ENCODE measurements around the gene ALDH5A1.

The ALDH5A1 gene

GRCh38 chr6:24534329-24534728 lies 39.6 kb downstream of the ALDH5A1 start:
- no peak for DNase-seq

DNA sequence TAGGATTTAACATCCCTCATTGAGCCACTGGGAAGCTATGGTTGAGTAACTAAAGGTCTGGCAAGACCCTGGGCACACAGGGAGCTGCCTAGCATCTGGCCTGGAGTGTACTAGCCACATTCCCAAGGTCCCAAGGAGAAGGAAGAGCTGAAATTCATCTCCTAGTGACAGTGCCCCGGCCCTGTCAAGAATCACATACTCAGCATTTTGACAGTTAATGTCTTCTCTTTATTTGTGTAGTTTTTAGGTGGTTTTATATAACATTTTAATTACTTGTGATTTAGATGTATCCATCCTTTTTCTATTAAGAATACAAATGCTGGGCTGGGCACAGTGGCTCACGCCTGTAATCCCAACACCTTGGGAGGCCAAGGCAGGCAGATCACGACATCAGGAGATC lies 40.4 kb downstream of the ALDH5A1 start:
- DNase-seq = no peak

GRCh38 chr6:24536466-24536865 lies 41.7 kb downstream of the ALDH5A1 start:
- no peak for DNase-seq

DNA sequence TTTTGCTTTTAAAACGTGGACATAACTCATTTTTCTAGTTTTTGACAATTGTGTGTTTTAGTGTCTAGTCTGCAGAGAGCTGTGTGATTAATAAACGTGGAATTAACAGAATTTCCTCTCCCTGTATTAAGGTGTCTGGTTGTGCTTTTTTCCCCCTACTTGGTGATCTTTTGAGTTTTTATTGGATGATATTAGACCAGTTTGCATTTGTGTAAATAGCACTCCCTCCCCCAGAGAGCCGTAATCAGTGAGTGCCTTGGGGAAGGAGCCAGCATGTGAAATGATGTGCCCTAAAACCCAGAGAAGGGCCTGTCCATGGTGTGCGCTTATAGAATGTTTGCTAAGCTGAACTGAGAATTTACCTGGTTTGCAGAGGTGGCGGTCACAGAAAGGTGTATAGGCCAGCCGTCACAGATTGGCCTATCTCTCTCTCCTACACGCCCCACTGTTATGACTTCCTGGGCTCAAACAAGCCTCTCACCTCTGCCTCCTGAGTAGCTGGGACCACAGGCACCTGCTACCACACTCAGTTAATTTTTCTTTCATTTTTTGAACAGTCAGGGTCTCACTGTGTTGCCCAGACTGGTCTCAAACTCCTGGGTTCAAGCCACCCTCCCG lies 42.4 kb downstream of the ALDH5A1 start:
- no peak for DNase-seq

DNA sequence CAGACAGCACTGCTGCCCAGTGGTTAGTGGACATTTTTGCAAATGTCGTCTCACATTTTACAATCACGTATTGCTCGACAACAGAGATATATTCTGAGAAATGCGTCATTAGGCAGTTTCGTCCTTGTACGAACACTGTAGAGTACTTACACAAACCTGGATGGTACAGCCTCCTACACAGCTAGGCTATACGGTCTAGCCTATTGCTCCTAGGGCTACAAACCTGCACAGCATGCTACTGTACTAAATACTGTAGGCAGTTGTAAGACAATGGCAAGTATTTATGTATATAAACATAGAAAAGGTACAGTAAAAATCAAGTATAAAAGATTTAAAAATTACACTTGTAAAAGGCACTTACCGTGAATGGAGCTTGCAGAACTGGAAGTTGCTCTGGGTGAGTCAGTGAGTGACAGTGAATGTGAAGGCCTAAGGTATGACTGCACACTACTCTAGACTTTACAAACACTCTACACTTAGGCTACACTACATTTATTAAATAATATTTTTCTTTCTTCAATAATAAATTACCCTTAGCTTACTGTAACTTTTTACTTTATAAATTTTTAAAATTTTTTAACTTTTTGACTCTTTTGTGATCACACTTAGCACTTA lies 43.1 kb downstream of the ALDH5A1 start:
- no peak for DNase-seq

DNA sequence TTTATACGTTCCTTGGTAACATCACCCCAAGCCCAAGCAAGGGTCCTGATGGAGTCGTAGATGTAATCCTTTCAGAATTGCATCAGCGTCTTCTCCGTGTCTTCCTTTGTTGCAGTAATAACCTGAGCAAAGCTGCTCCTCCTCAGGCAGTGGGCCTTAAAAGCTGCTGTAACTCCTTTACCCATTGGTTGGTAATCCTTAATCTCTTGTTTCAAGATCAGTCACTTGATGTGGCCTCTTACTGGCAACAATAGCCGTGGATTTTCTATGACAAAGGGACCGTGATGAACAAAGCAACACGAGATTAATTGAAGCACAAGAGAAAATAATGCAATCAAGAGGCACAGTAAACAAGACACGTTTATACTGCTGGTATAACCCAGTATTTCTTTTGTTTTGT lies 44.6 kb downstream of the ALDH5A1 start:
- DNase-seq = no peak

- DNase-seq = no peak
These were observed 45.4 kb downstream of the ALDH5A1 start for GRCh38 chr6:24540197-24540596.

- no peak for DNase-seq
These were observed 48.9 kb downstream of the ALDH5A1 start for GRCh38 chr6:24543683-24544082.

- DNase-seq = no peak
These were observed 50.4 kb downstream of the ALDH5A1 start for GRCh38 chr6:24545183-24545582.

DNA sequence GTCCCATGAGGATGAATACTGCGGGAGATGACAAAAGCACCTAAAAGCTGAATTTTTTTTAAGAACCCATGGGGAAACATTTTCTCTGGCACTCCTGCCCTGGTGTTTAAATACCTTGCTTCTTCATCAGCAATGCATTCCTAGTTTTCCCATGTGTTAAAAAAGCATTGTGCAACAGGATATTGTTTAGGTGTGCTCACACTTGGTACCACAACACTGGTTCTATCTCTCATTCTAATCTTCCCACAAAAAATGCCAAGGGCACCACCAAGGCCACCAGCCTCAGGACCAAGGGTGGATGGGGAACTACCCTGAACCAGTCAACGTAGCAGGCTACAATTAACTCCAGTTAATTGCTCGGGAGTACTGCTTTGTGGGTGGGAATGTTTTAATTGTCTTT lies 50.9 kb downstream of the ALDH5A1 start:
- DNase-seq = no peak

GRCh38 chr6:24546439-24546838 lies 51.7 kb downstream of the ALDH5A1 start:
- no peak for DNase-seq

DNA sequence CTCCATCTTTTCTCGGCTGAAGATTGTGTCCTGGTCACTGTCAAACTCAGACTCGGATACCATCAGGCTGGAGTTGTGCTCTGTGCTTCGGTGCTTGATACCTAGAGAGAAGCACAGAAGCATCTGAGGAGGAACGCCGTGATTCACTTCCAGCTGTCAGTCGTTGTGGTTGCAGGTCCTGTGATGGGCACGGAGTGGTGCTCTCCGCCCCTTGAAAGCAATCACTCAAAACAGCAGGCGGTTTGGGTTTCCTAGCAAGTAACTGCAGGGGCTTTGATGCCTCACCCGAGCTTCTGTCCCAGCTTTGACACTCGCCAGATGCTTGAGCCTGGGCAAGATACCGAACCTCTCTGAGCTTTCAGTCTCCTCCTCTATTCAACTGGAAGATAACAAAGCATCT lies 52.5 kb downstream of the ALDH5A1 start:
- peak; percentile 7 to 31 for DNase-seq

DNA sequence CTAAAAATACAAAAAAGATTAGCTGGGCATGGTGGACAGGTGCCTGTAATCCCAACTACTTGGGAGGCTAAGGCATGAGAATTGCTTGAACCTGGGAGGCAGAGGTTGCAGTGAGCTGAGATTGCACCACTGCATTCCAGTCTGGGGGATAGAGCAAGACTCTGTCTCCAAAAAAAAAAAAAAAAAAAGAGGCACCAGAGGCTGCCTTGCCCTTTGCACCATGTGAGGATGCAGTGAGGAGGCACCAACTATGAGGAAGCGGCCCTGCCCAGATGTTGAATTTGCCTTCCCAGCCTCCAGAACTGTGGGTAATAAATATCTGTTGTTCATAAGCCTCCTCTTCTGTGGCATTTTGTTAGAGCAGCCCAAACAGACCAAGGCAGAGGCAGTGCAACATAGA lies 54.4 kb downstream of the ALDH5A1 start:
- no peak for DNase-seq

DNA sequence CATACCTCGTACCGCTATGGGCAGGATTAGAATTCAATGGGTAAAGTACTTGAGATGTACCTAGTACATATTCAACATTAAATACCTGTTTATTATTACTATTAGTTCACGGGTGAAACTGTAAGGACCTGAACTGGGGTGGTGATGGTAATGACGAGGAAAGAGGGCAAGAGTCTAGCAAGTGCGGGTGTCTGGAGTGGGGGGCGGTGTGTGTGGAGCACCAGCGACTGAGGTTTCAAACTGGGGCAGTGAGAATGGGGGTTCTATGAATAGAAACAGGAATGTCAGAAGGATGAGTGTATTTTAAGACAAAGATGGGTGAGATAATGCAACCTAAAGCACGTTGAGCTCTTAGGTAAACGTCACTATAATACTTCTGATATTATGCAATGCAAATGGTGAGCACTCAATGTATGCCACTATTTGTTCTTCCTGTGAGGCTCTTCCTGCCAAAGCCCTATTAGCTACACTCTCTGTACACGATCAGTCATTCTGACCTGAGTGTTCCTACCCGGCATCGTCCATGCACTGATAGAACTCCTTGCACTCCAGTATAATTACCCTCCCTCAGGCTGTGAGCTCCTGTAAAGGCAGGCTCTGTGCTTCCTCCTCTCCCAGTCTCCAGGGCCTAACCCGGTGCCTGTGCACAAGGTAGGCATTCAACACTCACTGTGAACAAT lies 55.0 kb downstream of the ALDH5A1 start:
- no peak for DNase-seq

DNA sequence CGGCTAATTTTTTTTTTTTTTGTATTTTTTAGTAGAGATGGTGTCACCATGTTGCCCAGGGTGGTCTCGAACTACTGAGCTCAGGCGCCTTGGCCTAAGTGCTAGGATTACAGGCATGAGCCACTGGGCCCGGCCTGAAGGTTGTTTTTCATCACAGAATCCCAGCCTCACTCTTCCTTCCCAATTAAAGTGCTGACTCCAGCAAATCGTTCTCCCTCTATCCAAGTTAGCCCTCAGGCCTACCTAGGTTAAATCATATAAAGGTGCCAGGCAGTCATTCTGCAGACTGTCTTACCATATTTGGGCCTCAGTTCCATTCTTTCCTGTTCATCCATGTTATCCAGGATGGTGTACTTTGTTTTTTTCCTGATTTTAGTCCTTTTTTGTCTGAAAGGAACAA lies 56.4 kb downstream of the ALDH5A1 start:
- DNase-seq = no peak

DNA sequence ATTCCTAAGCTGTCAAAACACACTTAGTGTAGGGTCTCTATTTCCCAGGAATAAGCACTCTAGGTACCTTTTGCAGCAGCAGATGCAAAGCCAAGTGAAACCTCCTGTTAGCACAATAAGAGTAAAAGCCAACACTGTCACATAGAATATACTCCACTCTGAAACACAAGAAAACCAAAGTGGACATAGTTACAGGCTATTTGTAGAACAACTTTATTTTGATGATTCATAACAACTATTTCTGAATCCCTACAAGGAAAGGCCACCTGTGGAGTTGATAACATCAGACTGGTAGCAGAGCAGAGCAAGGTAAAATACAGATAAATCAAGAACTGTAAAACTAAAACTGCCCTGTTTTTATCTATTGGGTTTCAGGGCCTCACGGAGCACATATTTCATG lies 59.7 kb downstream of the ALDH5A1 start:
- DNase-seq = no peak

GRCh38 chr6:24558516-24558915 lies 63.7 kb downstream of the ALDH5A1 start:
- no peak for DNase-seq

DNA sequence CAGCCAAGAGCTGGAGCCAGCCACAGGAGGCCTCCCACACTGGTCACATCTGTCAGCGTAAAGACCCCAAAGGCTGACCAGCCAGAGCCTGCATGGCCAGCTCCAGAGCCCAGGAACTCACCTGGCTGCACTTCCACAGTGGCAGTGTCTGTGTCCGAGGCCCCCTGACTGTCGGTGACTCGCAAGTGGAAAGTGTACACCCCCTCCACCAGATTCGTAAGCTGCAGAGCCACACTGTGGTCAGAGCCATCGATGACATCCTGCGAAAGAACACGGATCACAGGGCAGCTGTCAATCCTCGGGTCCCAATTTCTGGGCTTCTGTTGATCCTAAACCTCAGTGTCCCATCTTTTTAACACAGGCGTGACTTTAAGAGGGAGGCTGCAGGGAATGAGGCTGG lies 69.3 kb downstream of the ALDH5A1 start:
- DNase-seq = no peak

GRCh38 chr6:24565196-24565595 lies 70.4 kb downstream of the ALDH5A1 start:
- no peak for DNase-seq

- no peak for DNase-seq
These were observed 71.4 kb downstream of the ALDH5A1 start for GRCh38 chr6:24566020-24566767.

DNA sequence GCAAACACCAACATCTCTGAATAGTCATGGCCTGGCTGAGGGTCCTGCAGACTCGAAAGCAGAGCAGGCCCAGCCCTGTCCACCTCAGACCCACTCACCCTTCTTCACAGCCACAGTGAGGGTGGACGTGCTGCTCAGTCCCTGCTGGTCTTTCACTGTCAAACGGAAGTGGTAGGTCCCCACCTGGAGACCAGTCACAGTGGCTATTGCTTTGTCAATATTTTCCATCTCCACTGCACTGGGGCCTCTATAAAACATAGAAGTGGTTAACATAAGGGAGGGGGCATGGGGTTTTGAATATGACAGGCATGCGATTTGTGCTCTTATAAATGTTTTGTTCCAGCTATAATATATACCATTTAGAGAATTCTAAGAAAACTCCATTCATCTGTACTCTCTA lies 73.9 kb downstream of the ALDH5A1 start:
- DNase-seq = no peak

- no peak for DNase-seq
These were observed 75.0 kb downstream of the ALDH5A1 start for GRCh38 chr6:24569811-24570210.

DNA sequence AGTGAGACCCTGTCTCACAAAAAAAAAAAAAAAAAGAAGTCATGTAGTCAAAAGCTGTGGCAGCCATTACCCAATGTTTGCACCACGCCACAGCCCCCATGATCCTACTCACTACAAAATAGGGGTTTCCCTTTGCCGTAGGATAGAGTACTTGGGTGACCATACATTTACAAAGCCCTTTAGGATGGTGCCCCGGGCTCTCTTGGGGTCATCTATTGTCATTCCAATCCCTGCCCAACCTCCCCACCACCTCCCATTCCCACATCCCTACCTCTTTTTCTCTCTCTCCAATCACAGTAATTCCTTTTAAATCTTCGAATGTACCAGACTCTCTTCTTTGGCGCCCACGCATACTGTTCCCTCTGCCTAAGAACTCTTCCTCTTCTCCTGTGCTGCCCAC lies 76.6 kb downstream of the ALDH5A1 start:
- no peak for DNase-seq

- no peak for DNase-seq
These were observed 80.0 kb downstream of the ALDH5A1 start for GRCh38 chr6:24574809-24575208.
